Hematopoietic multipotent progenitor cell treated with erythropoietin and hydrocortisone succinate and interleukin-3 and kit ligand, for 8 days (in vitro differentiated cells): Measurements from ENCODE around the gene NDST3.
A peak's percentile ranks its signal among the peaks of the same experiment; 100 is the strongest.
"Not testable (repeated sequence)": the region's sequence is repeated elsewhere in the genome, so short reads cannot be mapped to it uniquely, and the experiment has no call there.

Experiments
- DNase-seq: peaks from one replicate; pipeline ENCODE4 v3.0.0-alpha.2; 2015

NDST3 gene

GRCh38 chr4:118190903-118191302 is 156.6 kb downstream of the NDST3 start:
- DNase-seq = no peak

- no peak for DNase-seq
These were observed 159.1 kb downstream of the NDST3 start for GRCh38 chr4:118193421-118193820.

- DNase-seq = no peak
These were observed 172.3 kb downstream of the NDST3 start for GRCh38 chr4:118206627-118207026.

- no peak for DNase-seq
These were observed 178.8 kb downstream of the NDST3 start for GRCh38 chr4:118213101-118213500.

GRCh38 chr4:118215826-118216225 is 181.5 kb downstream of the NDST3 start:
- no peak for DNase-seq

GRCh38 chr4:118221227-118221800 is 187.0 kb downstream of the NDST3 start:
- DNase-seq = no peak

GRCh38 chr4:118224243-118224829 is 190.1 kb downstream of the NDST3 start:
- peak; percentile 68 for DNase-seq

GRCh38 chr4:118225511-118225910 is 191.2 kb downstream of the NDST3 start:
- DNase-seq = no peak

GRCh38 chr4:118226311-118227010 is 192.2 kb downstream of the NDST3 start:
- DNase-seq = no peak

- no peak for DNase-seq
These were observed 201.4 kb downstream of the NDST3 start for GRCh38 chr4:118235566-118236120.

GRCh38 chr4:118237531-118237930 is 203.2 kb downstream of the NDST3 start:
- DNase-seq = no peak

- DNase-seq = no peak
These were observed 215.6 kb downstream of the NDST3 start for GRCh38 chr4:118249890-118250289.

GRCh38 chr4:118254368-118254767 is 220.1 kb downstream of the NDST3 start:
- DNase-seq = no peak

GRCh38 chr4:118259111-118259510 is 224.8 kb downstream of the NDST3 start:
- no peak for DNase-seq

- DNase-seq = no peak
These were observed 226.0 kb downstream of the NDST3 start for GRCh38 chr4:118260309-118260708.

- DNase-seq = no peak
These were observed 229.8 kb downstream of the NDST3 start for GRCh38 chr4:118264096-118264495.

GRCh38 chr4:118265312-118266144 is 231.2 kb downstream of the NDST3 start:
- peak; percentile 56 for DNase-seq

GRCh38 chr4:118266145-118266496 is 231.8 kb downstream of the NDST3 start:
- not testable (repeated sequence) for DNase-seq

- no peak for DNase-seq
These were observed 234.5 kb downstream of the NDST3 start for GRCh38 chr4:118268780-118269179.

- peak; percentile 74 for DNase-seq
These were observed 236.2 kb downstream of the NDST3 start for GRCh38 chr4:118270492-118270891.

- DNase-seq = no peak
These were observed 237.5 kb downstream of the NDST3 start for GRCh38 chr4:118271788-118272187.

- DNase-seq = no peak
These were observed 239.4 kb downstream of the NDST3 start for GRCh38 chr4:118273642-118274041.

- DNase-seq = no peak
These were observed 242.3 kb downstream of the NDST3 start for GRCh38 chr4:118276580-118276979.
